CD4-positive, alpha-beta T cell treated with Interleukin-17A for 1 hour (primary cell): ENCODE results near the gene KRTAP10-10.
"Not testable (repeated sequence)": the region's sequence is repeated elsewhere in the genome, so short reads cannot be mapped to it uniquely, and the experiment has no call there.

Source experiments
- DNase-seq: peaks from one replicate; pipeline ENCODE4 v3.0.0-alpha.2; 2020

Gene KRTAP10-10

GRCh38 chr21:44603109-44603875, 33.9 kb upstream of the KRTAP10-10 start:
- no peak for DNase-seq

- DNase-seq: no peak
Measured at GRCh38 chr21:44603911-44604310, 33.2 kb upstream of the KRTAP10-10 start.

- no peak for DNase-seq
Measured at GRCh38 chr21:44606495-44606894, 30.7 kb upstream of the KRTAP10-10 start.

- DNase-seq: no peak
Measured at GRCh38 chr21:44609193-44609592, 28.0 kb upstream of the KRTAP10-10 start.

- not testable (repeated sequence) for DNase-seq
Measured at GRCh38 chr21:44610157-44610843, 26.9 kb upstream of the KRTAP10-10 start.

- no peak for DNase-seq
Measured at GRCh38 chr21:44611551-44611950, 25.6 kb upstream of the KRTAP10-10 start.

GRCh38 chr21:44612029-44612486, 25.1 kb upstream of the KRTAP10-10 start, which contains the start of gene KRTAP10-8:
Gene KRTAP10-8 (plus strand): TSS chr21:44612079. CDS start chr21:44612101, 22 bp downstream.
- no peak for DNase-seq

GRCh38 chr21:44612669-44613229, 24.4 kb upstream of the KRTAP10-10 start:
- no peak for DNase-seq

GRCh38 chr21:44613386-44614155, 23.6 kb upstream of the KRTAP10-10 start:
- DNase-seq: no peak

GRCh38 chr21:44614161-44614631, 23.0 kb upstream of the KRTAP10-10 start:
- DNase-seq: no peak

GRCh38 chr21:44614961-44615391, 22.2 kb upstream of the KRTAP10-10 start:
- DNase-seq: no peak

- no peak for DNase-seq
Measured at GRCh38 chr21:44615466-44615865, 21.7 kb upstream of the KRTAP10-10 start.

- no peak for DNase-seq
Measured at GRCh38 chr21:44615911-44616590, 21.1 kb upstream of the KRTAP10-10 start.

GRCh38 chr21:44616591-44616926, 20.6 kb upstream of the KRTAP10-10 start:
- no peak for DNase-seq

- DNase-seq: no peak
Measured at GRCh38 chr21:44617071-44617501, 20.1 kb upstream of the KRTAP10-10 start.

GRCh38 chr21:44618504-44618903, 18.7 kb upstream of the KRTAP10-10 start:
- DNase-seq: no peak

- peak; percentile 78 for DNase-seq
Measured at GRCh38 chr21:44618909-44619308, 18.2 kb upstream of the KRTAP10-10 start.

GRCh38 chr21:44619886-44620285, 17.3 kb upstream of the KRTAP10-10 start:
- DNase-seq: no peak

- DNase-seq: no peak
Measured at GRCh38 chr21:44623575-44623974, 13.6 kb upstream of the KRTAP10-10 start.

GRCh38 chr21:44625756-44626155, 11.4 kb upstream of the KRTAP10-10 start:
- no peak for DNase-seq

GRCh38 chr21:44626262-44626661, 10.9 kb upstream of the KRTAP10-10 start:
- DNase-seq: peak; percentile 45

- DNase-seq: no peak
Measured at GRCh38 chr21:44626673-44627143, 10.4 kb upstream of the KRTAP10-10 start, which contains the start of gene KRTAP10-9. Gene KRTAP10-9 (plus strand): TSS chr21:44627093. CDS start chr21:44627172, 79 bp downstream.
